HUDEP-2 (cell line): ENCODE results near the gene ATP10B.
"Not testable (repeated sequence)": the region's sequence is repeated elsewhere in the genome, so short reads cannot be mapped to it uniquely, and the experiment has no call there.

Source experiments
- DNase-seq, 76 experiments: peaks; one replicate each; lab custom pipeline; 2025; ENCODE audit not compliant: unreplicated experiment in 76 of 76; lab: John Stamatoyannopoulos, UW

The ATP10B gene

DNA sequence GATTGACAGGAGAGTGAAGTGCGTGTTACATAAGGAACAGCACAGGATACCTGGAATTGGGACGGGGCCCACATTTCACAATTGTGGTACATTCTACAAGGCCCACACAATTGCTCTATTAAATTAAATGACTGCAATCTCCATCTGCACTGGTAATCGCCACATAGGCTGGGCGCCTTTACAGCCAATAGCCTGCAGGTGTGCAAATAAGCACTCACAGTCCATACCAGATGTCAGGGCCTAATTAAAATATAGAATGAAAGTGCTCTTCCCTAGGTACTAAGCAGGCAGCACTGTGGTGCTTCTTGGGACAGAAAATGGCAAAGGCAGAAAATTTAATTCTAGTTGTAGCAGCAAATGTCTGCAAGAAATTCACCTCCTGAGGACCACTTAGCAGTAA lies 82.7 kb downstream of the ATP10B start:
- no peak for DNase-seq

- no peak for DNase-seq
Observed at GRCh38 chr5:160767062-160767461, 84.9 kb downstream of the ATP10B start.

DNA sequence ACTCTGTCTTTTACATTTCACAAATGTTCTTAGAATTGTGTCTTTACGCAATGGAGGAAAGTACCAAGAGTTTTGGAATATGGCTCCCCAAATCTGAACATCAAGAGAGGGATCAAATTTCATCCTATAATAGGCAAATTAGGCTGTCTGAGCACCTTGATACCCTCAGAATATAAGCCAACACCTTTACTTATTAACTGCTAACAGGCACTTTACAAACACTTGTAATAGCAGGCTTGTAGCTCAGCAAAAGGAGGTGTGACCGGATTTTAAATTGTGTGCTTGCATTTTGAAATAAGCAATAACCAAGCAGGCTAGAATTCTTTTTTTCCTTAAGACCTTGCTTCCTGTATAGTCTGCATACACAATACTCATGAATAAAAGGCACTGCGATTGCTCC lies 92.0 kb downstream of the ATP10B start:
- DNase-seq: no peak

DNA sequence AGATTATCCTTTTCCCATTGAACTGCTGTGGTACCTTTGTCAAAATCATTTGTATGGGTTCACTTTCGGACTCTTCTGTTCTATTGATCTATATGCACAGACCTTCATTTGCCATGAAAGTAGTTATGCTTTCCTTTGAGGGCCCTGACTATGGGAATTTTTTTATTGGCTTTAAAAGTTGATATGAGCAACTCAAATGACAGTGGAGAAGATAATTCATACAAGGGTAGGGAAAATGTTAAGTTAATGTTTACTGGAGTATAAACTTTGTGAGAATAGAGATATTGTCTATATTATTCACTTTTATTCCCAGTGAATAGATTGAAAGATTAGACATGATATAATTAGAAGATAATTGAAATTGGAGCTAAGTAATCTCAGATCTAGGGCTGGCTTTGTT lies 94.8 kb downstream of the ATP10B start:
- DNase-seq: no peak

DNA sequence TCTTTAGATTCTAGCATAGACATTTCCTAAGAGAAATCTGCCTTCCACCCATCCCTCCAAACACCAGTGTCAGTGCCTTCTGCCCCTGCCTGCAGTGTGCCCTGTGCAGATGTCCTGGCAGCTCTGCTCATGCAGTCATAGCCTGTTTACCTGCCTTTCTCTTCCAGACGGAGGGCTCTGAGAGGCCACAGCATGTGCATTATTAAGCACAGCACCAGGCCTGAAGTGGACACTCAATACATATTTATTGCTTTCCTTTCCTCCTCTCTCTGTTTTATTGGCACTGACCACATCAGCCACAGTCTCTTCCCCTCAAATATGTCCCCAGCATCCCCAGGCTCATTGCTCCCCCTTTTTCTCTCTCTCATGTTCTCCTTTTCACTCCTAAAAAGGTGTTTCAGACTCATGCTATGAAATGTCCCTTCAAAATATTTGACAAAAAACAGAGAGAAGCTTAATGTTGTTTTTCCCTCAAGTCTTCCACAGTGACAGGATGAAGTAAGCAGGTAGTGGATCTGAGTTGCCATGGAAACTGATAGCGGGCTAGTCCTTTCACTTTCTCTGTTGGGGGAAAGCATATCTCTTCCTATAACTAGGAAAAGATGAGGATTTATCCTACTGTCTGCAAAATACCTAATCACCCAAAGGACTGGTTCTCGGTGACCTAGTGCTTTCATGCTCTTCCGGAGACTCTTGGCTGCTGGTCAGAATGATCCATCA lies 100.9 kb downstream of the ATP10B start:
- DNase-seq: no peak

DNA sequence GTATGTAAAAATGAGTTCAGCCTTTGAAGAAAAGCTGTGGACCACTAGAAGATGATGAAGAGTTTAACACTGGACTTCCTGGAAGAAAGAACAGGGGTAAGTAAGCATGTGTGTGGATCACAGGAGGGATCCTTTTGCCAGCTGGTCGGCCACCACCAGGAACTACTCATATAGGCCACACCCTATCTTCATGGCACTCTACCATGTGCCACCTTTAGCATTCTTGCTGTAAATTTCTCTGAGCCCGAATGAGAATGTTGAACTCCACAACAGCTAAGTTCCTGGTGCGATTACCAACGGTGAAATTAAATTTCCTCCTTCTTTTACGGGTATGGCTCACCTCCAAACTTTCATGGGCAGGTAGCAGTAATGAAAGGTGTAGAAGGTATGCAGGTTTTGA lies 102.3 kb downstream of the ATP10B start:
- DNase-seq: no peak

DNA sequence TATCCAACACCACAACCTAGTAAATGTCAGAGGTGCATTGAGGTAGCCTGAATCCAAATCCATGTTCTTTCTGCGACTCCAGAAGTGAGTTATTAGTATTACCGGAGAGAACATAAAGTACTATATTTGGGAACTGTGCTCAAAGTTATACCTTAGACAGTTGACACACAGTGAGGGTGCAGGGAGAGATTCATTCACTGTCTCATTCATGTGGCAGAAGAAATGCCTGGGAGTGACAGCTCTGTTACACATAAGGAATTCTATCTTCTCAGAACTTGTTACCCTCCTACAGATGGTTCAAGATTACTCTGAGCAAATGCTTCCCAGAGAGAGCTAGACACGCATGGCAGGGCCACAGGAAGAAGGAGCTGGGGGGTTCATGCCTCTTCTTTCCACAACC lies 103.0 kb downstream of the ATP10B start:
- DNase-seq: no peak

GRCh38 chr5:160747987-160748386 lies 104.0 kb downstream of the ATP10B start:
- DNase-seq: no peak

GRCh38 chr5:160747559-160747958 lies 104.5 kb downstream of the ATP10B start:
- DNase-seq: no peak

- DNase-seq: no peak
Observed at GRCh38 chr5:160744268-160745101, 107.5 kb downstream of the ATP10B start.

DNA sequence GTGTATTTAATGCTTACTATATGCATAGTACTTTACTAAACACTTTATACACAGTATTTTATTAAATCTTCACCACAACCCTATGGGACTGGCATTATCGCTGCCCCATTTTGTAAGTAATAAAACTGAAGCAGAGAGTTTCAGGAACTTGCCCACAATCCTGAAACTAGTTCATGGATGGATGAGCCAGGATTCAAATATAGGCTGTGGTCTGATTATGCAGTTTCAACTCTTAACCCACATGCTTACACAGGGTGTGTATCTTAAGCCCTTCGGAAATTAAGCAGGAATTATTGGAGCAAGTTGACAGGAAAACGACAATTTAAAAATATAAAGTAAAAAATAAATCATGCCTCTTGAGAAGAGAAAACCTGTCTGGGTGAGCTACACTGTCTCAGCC lies 109.0 kb downstream of the ATP10B start:
- no peak for DNase-seq

- DNase-seq: no peak
Observed at GRCh38 chr5:160742446-160742845, 109.6 kb downstream of the ATP10B start.

GRCh38 chr5:160727296-160727997 lies 124.6 kb downstream of the ATP10B start:
- DNase-seq: no peak

DNA sequence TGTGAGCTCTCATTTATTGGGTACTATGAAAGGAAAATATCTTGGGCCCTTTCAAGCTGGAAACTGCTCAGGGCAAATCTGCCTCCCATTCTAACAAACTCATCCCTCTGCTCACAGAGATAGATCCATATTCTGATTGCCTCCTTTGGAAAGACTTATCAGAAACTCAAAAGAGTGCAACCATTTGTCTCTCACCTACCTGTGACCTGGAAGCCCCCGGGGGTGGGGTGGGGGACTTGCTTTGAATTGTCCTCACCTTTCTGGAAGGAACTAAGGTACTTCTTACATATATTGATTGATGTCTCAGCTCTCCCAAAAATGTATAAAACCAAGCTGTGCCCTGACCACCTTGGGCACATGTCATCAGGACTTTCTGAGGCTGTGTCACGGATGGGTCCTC lies 125.3 kb downstream of the ATP10B start:
- DNase-seq: no peak

DNA sequence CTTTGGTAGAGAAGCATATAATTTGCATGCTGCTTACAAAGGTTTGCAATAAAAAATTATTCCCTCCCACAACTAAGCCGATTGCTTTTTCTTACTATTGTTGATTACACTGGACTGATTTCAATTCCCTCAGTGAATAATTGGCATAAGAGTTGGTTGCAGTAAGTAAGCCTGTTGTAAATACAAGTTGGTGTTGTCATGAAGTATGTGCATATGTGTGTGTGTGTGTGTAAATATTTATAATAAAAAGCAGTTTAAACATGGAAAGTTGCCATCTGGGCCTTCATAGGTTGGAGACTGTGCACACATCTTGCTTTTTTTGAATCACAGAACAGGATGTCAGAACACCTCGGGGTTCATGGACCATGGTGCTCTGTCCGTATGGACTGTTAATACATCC lies 131.2 kb downstream of the ATP10B start:
- no peak for DNase-seq

DNA sequence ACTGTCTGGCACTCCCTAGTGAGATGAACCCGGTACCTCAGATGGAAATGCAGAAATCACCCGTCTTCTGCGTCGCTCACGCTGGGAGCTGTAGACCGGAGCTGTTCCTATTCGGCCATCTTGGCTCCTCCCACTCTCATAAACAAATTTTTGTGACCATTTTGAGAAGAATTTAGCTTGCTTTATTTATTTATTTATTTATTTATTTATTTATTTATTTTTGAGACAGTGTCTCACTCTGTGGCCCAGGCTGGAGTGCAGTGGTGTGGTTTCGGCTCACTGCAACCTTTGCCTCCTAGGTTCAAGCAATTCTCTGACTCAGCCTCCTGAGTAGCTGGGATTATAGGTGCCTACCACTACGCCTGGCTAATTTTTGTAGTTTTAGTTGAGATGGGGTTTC lies 136.5 kb downstream of the ATP10B start:
- DNase-seq: not testable (repeated sequence)

DNA sequence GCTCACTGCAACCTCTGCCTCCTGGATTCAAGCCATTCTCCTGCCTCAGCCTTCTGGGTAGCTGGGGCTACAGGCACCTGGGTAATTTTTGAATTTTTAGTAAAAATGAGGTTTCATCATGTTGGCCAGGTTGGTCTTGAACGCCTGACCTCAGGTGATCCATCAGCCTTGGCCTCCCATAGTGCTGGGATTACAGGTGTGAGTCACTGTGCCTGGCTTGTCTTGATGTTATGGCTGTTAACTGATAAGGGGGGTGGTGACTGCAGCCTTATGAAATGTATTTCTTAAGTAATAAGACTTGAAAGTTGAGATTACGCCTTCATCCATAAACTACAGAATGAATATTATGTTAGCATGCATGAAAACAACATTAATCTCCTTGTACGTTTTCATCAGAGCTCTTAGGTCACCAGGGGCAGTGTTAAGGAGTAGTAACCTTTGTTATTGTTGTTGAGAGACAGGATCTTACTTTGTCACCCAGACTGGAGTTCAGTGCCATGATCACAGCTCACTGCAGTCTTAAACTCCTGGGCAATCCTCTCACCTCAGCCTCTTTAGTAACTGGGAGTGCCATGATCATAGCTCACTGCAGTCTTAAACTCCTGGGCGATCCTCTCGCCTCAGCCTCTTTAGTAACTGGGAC lies 148.3 kb downstream of the ATP10B start:
- no peak for DNase-seq

GRCh38 chr5:160702934-160703333 lies 149.1 kb downstream of the ATP10B start:
- DNase-seq: no peak

- DNase-seq: no peak
Observed at GRCh38 chr5:160702311-160702803, 149.7 kb downstream of the ATP10B start.

DNA sequence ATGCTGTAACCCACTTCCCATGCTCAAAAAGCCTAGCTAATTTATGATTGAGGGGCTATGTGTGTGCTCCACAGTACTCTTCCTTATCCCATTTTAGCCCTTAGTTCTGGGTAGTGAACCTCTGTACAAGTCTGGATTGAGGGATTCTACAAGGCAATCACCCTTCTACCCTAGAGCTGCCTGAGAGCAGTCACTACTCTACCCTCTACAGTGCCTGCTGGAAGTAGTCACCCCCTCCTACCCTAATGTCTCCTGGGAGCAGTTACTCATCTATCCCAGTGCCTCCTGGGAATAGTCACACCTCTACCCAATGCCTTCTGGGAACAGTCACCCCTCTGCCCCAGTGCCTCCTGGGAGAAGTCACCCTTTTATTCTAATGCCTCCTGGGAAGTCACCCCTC lies 150.6 kb downstream of the ATP10B start:
- DNase-seq: no peak

- DNase-seq: no peak
Observed at GRCh38 chr5:160699301-160699700, 152.7 kb downstream of the ATP10B start.
